ENCODE data around the gene ATMIN.

The ATMIN gene

DNA sequence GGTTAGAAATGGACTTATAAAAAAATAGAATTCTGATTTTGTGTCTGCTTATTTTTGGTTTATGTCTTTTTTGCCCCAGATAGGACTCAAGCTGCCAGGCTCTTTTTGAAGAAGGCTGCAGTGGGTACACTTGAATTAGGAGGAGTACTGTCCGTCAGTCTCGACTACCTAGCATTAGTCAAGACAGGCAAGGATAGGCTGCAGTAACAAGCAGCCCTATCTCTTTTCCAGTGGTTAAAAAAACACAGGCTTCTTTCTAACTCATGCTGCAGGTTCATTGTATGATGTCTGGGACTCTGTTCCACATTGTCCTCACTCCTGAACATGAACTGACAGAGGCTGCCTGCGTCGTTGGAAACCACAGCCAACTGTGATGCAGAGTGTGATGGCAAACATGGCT lies 33.4 kb downstream of the ATMIN start:
- no peak for DNase-seq (ENCODE audit: low read depth in 2 of 3, low spot score in 1 of 3)

DNA sequence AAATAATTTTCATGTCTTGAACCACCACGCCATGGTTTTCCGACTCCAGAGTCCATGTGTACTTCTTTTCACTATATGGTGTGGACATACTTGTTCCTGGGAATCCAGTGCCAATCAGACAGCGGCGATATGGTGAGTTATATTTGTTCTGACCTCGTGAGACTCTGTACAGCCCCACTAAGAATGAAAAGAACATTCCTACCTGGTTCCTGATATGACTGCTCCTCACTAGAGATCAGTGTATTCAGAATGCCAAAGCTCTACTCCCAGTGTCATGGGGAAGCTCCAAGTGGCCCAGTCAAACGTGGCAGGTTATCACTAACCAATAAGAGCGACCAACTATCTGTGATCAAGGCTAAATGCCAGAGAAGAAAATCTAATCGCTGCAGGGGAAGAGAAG lies 35.3 kb downstream of the ATMIN start:
- DNase-seq (ENCODE audit: low read depth in 2 of 3, low spot score in 1 of 3): no peak

DNA sequence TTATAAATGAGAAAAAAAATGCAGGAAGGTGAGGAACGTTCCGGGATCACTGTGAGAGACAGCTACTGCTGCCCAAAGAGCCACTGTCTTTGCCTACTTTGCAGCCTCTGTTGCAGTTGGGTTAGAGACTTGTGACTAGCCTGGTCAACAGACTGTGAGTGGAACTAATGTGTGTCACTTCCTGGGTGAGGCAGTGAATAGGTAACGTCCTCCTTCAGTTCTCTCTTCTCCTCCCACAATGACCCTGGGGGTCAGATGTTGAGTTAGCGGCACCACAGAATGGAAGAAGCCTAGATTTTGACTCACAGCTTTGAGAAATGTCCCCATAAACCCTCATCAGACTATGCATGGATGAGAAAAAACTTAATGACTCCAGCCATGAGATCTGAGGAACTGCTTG lies 36.2 kb downstream of the ATMIN start:
- DNase-seq (ENCODE audit: low read depth in 2 of 3, low spot score in 1 of 3): no peak

DNA sequence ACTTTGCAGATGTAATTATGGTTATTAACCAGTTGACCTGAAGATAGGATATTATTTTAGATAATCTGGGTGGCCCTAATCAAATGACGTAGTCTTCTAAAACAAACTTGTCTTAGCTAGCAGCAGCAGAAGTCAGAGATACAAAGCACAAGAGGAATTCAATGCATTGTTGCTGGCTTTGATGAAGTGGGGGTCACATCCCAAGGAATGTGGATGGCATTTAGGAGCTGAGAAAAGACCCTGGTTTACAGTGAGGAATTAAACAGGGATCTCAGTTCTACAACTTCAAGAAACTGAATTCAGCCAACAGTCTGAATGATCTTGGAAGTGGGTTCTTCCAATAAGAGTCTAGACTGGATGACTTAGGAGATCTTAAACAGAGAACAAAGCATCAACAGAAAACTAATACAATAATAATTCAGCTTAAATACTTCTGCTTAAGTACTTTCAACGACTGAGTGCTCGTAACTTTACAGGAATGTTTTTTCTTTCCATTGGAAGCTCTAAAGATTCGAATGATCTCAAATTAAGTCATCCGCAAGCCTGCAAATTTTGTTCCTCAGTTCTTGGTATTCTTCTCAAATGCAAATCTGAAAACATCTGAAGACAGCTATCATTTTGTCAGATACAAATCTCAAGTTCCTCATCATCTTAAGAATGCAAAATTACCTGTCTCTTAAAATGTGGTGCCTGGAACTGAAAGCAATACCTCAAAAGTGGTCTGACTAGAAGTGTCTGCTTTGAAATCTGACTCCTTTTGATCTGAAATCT lies 38.1 kb downstream of the ATMIN start:
- no peak for DNase-seq (ENCODE audit: low read depth in 2 of 3, low spot score in 1 of 3)

DNA sequence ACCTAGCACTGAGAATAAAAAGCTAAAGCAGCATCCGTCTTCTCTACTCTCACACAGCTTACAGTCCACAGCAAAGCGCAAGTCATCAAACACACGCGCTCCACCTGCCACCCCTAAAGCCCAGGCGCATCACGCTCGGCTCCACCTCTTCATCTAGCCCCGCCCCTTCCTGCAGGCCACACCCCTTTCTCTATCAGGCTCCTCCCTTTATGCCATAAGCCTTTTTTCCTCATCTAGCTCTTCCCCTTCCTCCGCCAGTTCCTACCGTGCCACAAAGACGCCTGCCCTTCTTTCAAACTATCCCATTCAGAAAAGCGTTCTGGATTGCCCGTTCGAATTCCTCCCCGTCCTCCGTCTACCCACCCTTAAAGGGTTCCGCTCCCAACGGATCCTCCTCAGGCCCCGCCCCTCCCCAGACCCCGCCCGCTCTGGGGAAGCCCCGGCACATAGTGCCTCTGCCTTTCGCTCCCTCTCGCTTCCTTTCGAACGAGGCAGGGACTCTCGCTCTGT lies 41.0 kb downstream of the ATMIN start:
- peak; percentile 86 to 97 (median 91) for DNase-seq (ENCODE audit: low read depth in 2 of 3, low spot score in 1 of 3)

DNA sequence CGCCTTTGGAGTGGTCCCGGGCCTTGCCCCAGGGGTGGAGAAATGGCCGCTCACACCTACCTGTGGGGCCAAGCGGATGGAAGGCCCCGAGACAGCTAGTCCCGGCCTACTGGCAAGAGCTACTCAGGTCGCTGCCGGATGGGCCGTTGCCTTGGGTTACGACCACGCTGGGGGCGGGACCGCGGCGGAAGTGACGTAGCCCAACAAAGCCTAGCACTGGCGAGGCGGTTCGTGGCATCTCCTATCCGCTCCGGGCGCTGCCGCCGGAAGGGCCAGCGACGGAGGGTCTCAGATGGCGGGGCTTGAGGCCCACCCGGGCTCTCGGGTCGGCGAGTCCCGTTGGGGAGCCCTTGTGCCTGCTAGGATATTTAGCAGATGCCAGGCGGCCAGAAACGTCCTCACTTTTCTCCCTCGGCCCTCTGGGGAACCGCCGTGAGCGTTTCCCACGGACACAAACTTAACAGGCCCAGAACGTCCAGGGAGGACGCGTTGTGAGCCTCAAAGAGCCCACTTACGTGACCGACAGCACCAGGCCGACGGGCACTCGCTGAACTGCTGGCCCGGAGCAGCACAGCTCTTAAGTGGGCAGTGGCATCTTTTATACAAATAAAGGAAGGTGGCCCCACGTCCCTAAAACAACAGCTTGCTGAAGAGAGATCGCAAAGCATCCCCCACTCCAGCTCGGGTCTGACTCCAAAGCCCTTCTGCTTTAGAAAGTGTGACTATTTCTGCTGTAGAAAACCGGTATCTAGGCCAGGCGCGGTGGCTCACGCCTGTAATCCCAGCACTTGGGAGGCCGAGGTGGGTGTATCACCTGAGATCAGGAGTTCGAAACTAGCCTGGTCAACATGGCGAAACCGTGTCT lies 41.7 kb downstream of the ATMIN start, which contains the start of gene C16orf46:
Gene C16orf46 (minus strand): TSS at position 163 of the 865 bp plus-strand sequence. CDS start 13,283 bp downstream, outside the sequence.
- peak; percentile 95 to 97 (median 96) for DNase-seq (ENCODE audit: low read depth in 2 of 3, low spot score in 1 of 3)

DNA sequence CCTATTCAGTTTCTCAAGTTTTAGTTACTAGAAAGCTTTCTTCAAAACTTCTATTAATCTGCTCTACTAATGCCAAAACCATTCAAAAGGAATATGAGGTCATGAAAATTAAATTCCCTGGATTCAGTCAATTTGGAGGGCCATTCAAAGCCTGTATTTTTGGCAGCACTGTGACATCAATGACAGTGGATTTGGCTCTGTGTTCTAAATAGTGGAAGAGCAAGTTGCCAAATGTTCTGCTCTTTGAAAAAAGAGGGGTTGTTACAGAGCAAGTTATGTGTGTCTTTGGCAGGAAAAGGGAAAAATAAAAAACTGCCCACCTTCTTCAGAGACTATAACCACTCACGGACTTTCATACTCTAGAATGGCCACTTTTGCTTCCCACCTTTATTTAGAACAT lies 44.6 kb downstream of the ATMIN start:
- no peak for DNase-seq (ENCODE audit: low read depth in 2 of 3, low spot score in 1 of 3)

DNA sequence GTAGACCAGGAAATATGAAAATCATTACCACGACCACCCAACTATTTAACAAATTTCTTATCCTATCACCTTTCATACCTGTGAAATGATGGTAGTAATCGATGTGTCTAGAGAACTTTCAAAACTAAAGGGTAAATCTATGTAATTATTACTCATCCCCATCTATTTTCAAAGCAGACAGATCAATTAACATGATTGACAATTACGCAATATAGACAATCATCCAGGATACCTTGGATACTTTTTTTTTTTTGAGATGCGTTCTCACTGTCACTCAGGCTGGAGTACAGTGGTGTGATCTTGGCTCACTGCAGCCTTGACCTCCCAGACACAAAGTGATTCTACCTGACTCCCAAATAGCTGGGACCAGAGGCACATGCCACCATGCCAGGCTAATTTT lies 45.4 kb downstream of the ATMIN start:
- DNase-seq (ENCODE audit: low read depth in 2 of 3, low spot score in 1 of 3): no peak

DNA sequence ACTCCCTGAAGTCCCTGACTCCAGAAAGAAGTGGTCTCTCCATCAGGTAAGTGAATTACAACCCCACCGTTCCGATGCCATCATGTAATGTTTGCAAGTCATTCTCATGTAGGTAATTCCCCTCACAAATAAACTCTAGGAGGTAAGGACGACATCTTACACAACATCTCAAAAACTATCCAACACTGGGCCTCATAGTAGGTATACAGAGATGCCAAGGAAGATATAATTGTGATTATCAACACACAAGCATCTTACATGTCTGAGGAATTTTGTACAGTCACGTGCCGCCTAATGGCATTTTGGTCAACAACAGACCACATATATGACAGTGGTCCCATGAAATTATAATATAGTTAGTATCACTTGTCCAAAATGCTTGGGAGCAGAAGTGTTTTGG lies 53.2 kb downstream of the ATMIN start:
- DNase-seq (ENCODE audit: low read depth in 2 of 3, low spot score in 1 of 3): no peak

DNA sequence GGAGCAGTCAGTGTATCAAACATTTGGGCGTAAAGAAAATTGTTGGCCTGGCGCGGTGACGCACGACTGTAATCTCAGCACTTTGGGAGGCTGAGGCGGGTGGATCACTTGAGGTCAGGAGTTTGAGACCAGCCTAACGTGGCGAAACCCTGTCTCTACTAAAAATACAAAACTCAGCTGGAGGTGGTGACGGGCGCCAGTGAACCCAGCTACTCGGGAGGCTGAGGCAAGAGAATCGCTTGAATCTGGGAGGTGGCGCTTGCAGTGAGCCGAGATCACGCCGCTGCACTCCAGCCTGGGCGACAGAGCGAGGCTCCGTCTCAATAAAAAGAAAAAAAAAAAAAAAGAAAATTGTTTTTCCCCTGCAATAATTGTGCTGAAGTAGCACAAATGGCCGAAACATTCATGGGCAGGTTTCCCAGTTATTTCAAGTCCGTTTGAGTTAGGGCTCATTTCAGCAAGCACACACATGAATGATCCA lies 59.2 kb downstream of the ATMIN start:
- DNase-seq (ENCODE audit: low read depth in 2 of 3, low spot score in 1 of 3): no peak

DNA sequence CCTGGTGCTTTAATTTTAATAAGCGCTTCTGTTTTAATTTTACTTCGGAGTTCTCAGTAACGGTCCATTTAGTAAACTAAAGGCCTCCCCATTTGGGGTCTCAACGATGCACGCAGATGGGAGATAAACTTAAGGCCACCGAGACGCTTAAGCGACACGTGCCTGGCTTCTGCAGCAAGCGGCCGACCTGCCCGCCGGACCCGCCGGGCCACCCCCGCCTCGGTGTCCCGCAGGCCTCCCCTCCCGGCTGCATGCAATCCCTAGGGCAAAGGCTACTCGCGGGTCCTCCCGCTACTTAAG lies 60.0 kb downstream of the ATMIN start:
- no peak for DNase-seq (ENCODE audit: low read depth in 2 of 3, low spot score in 1 of 3)

DNA sequence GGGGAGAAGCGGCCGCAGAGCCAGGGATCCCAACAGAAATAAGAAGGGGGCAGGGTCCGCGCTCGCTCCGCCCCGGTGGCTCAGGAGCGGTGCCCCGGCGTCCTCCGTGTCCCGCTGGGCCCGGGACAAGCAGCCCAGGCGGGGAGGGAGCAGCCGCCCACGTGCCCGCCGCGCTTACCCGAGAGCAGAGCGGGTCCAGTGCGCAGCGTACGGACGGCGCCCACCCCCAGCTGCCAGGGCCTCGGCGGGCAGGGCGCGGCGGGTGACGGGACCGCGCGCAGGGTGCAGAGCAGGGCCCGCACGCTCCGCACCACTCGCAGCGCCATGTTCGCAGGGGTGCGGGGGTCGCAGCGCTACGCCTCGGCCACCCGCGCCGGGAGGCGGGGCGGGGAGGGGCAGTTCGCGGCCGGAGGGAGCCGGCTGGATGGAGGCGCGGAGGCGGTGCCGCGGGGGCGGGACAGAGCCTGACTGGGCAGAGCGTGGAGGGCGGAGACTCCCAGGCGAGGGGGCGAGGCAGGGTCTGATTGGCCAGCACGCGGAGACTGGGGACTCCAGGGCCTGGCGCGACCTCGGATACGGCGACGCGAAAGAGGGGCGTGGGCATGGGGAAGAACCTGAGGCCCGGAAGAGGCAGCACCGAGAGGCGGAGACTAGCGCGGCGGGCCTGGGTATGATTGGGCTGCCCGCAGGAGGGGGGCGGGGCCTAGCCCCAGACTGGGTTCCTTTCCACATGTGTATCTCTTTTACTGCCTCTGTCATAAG lies 60.5 kb downstream of the ATMIN start, which contains the start of gene GCSH:
Gene GCSH (minus strand): TSS at position 443 of the 762 bp plus-strand sequence. CDS start 117 bp downstream, at position 326.
- peak; percentile 93 to 98 (median 96) for DNase-seq (ENCODE audit: low read depth in 2 of 3, low spot score in 1 of 3)

DNA sequence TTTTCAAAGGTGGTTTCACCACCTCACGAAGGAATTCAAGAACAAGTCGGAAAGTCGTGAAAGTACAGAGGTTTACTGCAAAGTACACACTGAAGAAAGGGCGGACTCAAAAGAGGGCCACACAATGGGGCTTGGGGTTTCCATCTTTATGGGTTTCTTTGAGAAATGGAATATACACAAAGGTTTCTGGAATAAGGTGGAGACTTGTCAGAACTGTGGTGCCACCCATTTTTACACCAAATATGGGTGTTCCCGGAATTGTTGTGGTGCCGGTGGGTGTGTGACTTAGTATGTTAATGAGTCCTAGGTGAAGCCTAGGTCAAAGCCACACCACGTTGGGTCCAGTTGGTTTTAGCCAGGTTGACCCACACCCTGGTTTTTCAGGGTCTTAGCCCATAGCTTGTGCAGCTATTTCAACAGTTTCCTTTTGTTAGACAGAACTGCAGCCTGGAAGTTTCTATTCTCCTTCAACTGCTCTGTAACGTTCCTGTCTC lies 61.1 kb downstream of the ATMIN start:
- no peak for DNase-seq (ENCODE audit: low read depth in 2 of 3, low spot score in 1 of 3)

All from stimulated activated CD4-positive, alpha-beta T cell treated with anti-CD3 and anti-CD28 coated beads, Interleukin-12 subunit alpha, Interleukin-12 subunit beta, amount 100 ng/mL, for 48 hours (primary cell).